Tibial nerve (tissue), 4 donors: Measurements from ENCODE around the gene SLC39A11.

Experiments
- CTCF ChIP-seq, 5 experiments: fragments of 200-600 bp in 3 of 5; fragments of 450-650 bp in 2 of 5; sonication (generic) in 3 of 5; IDR thresholded peaks; one replicate each; pipeline ENCODE4 v1.5.1; 2016 to 2019; ENCODE audit warnings: antibody characterized with exemption in 5 of 5, mild to moderate bottlenecking in 3 of 5, moderate library complexity in 2 of 5
- EP300 ChIP-seq, 2 donors: sonication (generic); formaldehyde crosslinking; IDR thresholded peaks; one replicate each; pipeline ENCODE4 v1.6.1; 2017; ENCODE audit warnings: antibody characterized with exemption in 2 of 2, mild to moderate bottlenecking in 1 of 2
- POLR2A ChIP-seq, 2 donors: fragments of 450-650 bp; IDR thresholded peaks; one replicate each; pipeline ENCODE4 v1.6.1; 2017; ENCODE audit warnings: antibody characterized with exemption in 2 of 2, mild to moderate bottlenecking in 2 of 2, moderate library complexity in 2 of 2

DNA sequence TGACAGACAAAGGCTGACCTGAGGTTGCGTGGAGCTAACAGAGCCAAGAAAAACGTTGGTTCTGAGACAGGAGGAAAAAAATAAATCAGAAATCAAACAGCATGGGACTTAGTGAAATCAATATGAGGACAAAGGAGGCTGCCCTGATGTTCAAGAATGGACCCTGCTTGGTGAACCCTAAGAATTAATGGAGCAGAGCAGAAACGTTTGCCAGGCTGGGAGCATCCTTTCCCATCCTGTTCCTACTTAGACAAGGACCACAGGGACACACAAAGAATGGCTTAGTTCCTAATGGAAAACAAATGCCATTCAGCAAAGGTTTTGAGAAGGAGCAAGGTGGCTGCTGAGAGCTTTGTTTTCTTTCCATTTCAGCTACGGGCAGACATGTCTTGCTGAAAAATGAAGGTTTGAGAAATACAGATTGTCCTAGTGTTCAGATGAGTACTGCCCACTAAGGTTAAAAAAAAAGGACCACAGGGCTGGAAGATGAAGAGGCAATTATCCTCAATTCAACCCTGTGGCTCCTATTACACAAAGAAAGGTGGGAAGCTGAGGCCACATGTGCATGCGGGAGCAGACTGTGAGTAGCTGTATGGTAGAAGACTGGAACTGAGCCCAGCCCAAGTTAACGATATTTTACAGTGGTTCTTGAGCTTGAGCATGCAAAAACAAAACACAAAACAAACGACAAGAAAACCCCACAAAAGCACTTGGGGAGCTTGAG lies 230.1 kb downstream of the SLC39A11 start:
- TF ChIP-seq CTCF (IDR thresholded peaks at IDR 0.05), result no peak
- TF ChIP-seq POLR2A (IDR thresholded peaks at IDR 0.05), result no peak
- TF ChIP-seq EP300 (IDR thresholded peaks at IDR 0.05), result no peak
